NCI-H2029 treated with DMSO at 0.1 percent for 48 hours (cell line): ENCODE data around the gene NDUFB2.
"Not testable (repeated sequence)": the region's sequence is repeated elsewhere in the genome, so short reads cannot be mapped to it uniquely, and the experiment has no call there.

Experiments used
- DNase-seq: peaks from one replicate; lab custom pipeline; 2025; lab: John Stamatoyannopoulos, UW

NDUFB2 gene

DNA sequence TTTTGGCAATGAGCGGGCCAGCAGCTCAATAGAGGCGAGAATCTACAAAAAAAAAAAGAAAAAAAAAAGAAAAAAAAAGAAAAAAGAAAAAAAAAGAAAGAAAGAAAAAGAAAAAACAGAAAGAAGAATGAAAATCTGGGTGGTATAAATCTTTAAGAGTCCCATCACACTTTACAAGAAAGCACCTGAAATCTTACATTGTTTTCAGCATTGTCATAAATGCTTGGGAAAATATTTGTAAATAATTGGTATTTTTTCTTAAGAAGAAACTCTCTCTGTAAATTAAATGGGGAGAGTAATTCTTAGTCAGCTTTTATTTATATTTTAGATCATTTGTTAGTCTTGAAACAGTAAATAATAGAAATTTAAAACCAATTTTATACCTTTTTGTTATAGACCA, 38.2 kb downstream of the NDUFB2 start:
- DNase-seq = no peak

DNA sequence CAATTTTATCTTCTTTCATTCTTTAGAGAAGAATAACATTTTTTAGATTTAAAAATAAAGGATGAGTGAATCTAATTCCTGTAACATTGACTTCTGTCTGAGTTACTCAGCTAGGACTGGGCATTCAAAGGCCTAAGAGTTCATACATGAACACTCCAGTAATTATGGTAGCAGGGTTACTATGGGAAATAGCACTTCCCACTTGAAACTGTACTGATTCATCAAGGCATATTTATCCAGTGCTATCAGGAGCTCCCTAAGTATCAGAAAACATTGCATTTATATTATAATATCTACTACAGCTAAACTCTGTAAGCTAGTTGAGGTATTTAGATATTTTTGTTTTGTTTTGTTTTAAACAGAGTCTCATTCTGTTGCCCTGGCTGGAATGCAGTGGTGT, 41.8 kb downstream of the NDUFB2 start:
- DNase-seq = no peak

DNA sequence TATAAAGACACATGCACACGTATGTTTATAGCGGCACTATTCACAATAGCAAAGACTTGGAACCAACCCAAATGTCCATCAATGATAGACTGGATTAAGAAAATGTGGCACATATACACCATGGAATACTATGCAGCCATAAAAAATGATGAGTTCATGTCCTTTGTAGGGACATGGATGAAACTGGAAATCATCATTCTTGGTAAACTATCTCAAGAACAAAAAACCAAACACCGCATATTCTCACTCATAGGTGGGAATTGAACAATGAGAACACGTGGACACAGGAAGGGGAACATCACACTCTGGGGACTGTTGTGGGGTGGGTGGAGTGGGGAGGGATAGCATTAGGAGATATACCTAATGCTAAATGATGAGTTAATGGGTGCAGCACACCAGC, 46.7 kb downstream of the NDUFB2 start:
- DNase-seq = not testable (repeated sequence)

DNA sequence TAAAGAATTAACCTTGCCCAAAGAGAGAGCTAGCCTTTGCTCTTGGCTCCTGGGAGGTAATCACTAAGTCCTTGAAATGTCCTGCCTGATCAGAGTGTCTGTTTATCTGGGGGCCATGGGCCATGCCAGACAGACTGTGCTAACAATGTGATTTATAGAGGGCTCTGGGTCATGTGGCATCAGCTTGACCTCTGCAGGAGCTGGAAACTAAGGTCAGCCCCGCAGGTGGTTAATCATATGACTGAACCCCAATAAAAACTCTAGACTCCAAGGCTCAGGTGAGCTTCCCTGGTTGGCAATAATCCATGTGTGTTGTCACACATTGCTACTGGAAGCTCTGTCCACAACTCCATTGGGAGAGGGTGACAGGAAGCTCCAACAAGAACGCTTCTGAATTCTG, 47.5 kb downstream of the NDUFB2 start:
- DNase-seq = no peak

DNA sequence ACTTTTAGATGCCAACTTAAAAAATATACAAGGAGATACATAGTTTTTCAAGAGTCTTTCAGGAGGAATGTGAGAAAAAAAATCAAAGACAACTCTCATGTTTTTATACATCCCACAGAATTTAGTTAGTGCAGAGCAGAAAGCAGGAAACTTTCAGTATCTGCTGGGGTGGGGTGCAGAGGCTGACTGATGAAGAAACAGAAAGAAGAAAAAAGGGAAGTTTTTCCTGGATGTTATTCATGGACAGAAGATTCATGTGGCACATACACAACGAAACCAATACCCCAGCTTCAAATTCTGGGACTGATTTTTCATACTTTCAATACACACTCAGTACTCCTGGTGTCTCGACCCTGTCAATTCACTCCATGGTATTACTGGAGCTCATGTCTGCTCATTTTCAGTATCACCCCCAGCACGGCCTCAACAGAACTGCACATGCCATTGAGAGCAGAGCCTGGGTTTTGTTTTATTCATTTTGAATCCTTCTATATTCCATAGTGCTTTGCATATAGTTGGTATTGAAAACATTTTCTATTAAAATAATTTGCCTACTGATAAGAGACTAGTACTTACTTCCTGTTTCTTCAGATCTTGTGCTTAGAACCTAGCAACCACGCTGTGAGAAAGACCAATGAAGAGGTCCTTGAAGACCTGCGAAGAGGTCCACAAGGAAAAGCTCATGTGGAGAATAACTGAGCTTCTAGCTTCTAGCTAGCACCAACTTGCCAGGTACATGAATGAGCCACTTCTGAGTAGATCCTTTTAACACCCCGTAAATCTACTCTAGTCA, 49.0 kb downstream of the NDUFB2 start:
- no peak for DNase-seq

DNA sequence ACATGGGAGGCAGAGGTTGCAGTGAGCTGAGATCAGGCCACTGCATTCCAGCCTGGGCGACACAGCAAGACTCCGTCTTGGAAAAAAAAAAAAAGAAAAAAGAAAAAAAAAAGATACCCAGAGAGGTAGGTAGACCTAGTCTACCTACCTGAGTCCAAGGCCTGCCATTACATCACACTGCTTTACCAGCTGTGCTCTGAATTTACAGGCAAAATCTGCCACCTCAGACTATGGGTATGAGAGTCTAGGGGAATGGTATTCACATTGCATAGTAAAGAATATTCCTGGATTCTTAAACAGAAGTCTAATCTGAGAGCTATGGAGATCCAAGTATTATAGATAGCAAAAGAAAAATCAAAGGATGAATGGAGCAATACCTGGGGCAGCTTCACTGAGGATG, 50.2 kb downstream of the NDUFB2 start:
- DNase-seq = no peak

DNA sequence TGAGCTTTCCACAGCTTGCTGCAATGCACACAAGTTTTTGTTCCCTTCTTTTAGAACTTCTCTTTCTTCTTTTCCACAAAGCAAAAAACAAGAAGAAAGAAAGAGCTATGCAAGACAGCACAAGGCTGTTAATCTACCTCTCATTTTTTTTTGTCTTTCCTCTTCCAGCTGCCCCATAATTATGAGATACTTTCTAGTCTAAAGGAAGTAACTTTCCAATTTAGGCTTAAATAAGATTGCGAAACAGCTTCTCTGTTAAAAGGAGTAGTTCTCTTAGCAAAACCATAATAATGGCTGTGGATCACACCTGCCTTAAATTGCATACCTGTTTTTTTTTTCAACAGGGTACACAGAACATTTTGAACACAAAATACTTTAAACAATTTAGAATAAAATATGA, 56.0 kb downstream of the NDUFB2 start:
- no peak for DNase-seq

DNA sequence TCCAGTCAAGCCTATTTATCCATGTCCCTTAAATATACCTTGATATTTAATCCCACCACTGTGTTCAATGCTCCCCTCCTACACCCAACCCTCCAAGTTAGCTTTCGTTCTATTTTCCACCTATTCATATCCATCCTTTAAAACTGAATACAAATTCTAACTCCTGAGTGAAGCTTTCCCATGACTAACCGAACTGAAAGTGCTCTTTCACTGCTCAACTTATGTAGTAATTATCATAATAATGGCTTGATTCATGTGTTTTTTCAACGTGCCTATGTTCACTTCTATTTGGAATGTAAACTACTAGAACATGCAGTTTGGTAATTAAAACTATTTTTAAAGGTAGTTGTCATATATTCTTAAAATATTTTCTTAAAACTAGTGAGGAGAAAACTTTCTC, 58.0 kb downstream of the NDUFB2 start:
- DNase-seq = no peak
